Keratinocyte (primary cell): Measurements from ENCODE around the gene WDR70. TPM values are rescaled to one million over a fixed set of nuclear protein-coding genes. Genes with fewer than 3 reads are reported as not detected.
A peak's percentile ranks its signal among the peaks of the same experiment; 100 is the strongest.

Experiments used
- DNase-seq: peaks from one replicate; pipeline ENCODE4 v3.0.0-alpha.2; 2011; ENCODE audit warnings: low read depth, missing footprints, low spot score
- FAIRE-seq: peaks from 2 replicates; lab custom pipeline; 2011; peaks lifted over from hg19 to GRCh38; lab: Jason Lieb, UNC
- H2AFZ ChIP-seq: 2 replicates; pipeline ENCODE4 v1.6.0; 2012; ENCODE audit warnings: low read length, control low read depth, inconsistent platforms; ENCODE audit not compliant: control insufficient read depth
- H3K27ac ChIP-seq: 2 replicates; pipeline ENCODE4 v1.5.1; 2011; ENCODE audit warnings: low read length; ENCODE audit not compliant: control insufficient read depth, insufficient read depth
- H3K27me3 ChIP-seq: 3 replicates; pipeline ENCODE4 v1.6.0; 2011; ENCODE audit warnings: low read length; ENCODE audit not compliant: control insufficient read depth, insufficient read depth; ENCODE audit errors: extremely low read depth
- H3K36me3 ChIP-seq, 2 experiments: 2 replicates in 1 of 2; 3 replicates in 1 of 2; pipeline ENCODE4 v1.5.1; 2011; ENCODE audit warnings: low read length in 2 of 2, mild to moderate bottlenecking in 1 of 2; ENCODE audit not compliant: control insufficient read depth in 2 of 2, insufficient read depth in 2 of 2; ENCODE audit errors: extremely low read depth in 1 of 2
- H3K4me1 ChIP-seq: 3 replicates; pipeline ENCODE4 v1.5.1; 2011; ENCODE audit warnings: low read length; ENCODE audit not compliant: control insufficient read depth, insufficient read depth; ENCODE audit errors: extremely low read depth
- H3K4me2 ChIP-seq: 3 replicates; pipeline ENCODE4 v1.6.0; 2011; ENCODE audit warnings: low read depth, low read length; ENCODE audit not compliant: control insufficient read depth, insufficient read depth; ENCODE audit errors: extremely low read depth
- H3K4me3 ChIP-seq, 3 experiments: fragments of 200-600 bp in 1 of 3; sonication (generic) in 1 of 3; 2 replicates in 2 of 3; 3 replicates in 1 of 3; pipeline ENCODE4 v1.5.1; 2011 to 2016; ENCODE audit warnings: low read length in 3 of 3, mild to moderate bottlenecking in 3 of 3, control low read depth in 2 of 3, inconsistent platforms in 1 of 3, low read depth in 1 of 3, mixed read lengths in 1 of 3, mixed run types in 1 of 3, moderate library complexity in 1 of 3; ENCODE audit not compliant: control insufficient read depth in 2 of 3, insufficient read depth in 2 of 3; ENCODE audit errors: extremely low read depth in 1 of 3
- H3K79me2 ChIP-seq: 2 replicates; pipeline ENCODE4 v1.6.0; 2012; ENCODE audit warnings: low read length; ENCODE audit not compliant: control insufficient read depth, insufficient read depth
- H3K9ac ChIP-seq: 3 replicates; pipeline ENCODE4 v1.6.0; 2011; ENCODE audit warnings: low read length; ENCODE audit not compliant: control insufficient read depth, insufficient read depth; ENCODE audit errors: extremely low read depth
- H3K9me1 ChIP-seq: 3 replicates; pipeline ENCODE4 v1.6.0; 2011; ENCODE audit warnings: low read length; ENCODE audit not compliant: control insufficient read depth, insufficient read depth; ENCODE audit errors: extremely low read depth
- H3K9me3 ChIP-seq: 2 replicates; pipeline ENCODE4 v1.5.1; 2012; ENCODE audit warnings: low read depth, low read length; ENCODE audit not compliant: control insufficient read depth
- H4K20me1 ChIP-seq: 3 replicates; pipeline ENCODE4 v1.6.0; 2011; ENCODE audit warnings: low read length; ENCODE audit not compliant: control insufficient read depth, insufficient read depth; ENCODE audit errors: extremely low read depth
- CTCF ChIP-seq, 3 experiments: IDR thresholded peaks in 1 of 3; conservative IDR thresholded peaks in 1 of 3; optimal IDR thresholded peaks in 1 of 3; 2 replicates in 2 of 3; 3 replicates in 1 of 3; pipeline versions ENCODE3 to v1.5.1; 2011; ENCODE audit warnings: low read length in 3 of 3, mild to moderate bottlenecking in 3 of 3, moderate library complexity in 2 of 3, control low read depth in 1 of 3, inconsistent platforms in 1 of 3; ENCODE audit not compliant: insufficient read depth in 2 of 3; ENCODE audit errors: extremely low read depth in 1 of 3
- EZH2 ChIP-seq: IDR thresholded peaks from one replicate; pipeline ENCODE4 v1.6.1; 2012; ENCODE audit warnings: inconsistent platforms, mild to moderate bottlenecking, low read length, moderate library complexity
- dilution Hi-C: fragments of 300-500 bp; cut with MboI; formaldehyde crosslinking; loops from one replicate; pipeline ENCODE4 v1.7.0; 2020; ENCODE audit warnings: low sequenced_read_pairs; ENCODE audit not compliant: extremely low pct_ligation_motif_present
- polyA plus RNA-seq, 5 experiments: library from polyadenylated mRNA; depleted of rRNA in 3 of 5; stranded (reverse) in 3 of 5; stranded (forward) in 1 of 5; unstranded in 1 of 5; fragments of >200 nt; gene quantifications; 1 replicate in 1 of 5; 2 replicates in 3 of 5; 3 replicates in 1 of 5; pipeline versions ENCODE4 v1.2.1 to v1.2.3, GENCODE V29; 2011 to 2012; ENCODE audit warnings: missing spikeins in 2 of 5, low read depth in 1 of 5, low replicate concordance in 1 of 5

Gene WDR70
- polyA plus RNA-seq, 1 donor (not counting 4 experiments of a cell fraction or from before 2014, with no cell fraction given) = 25.1 TPM

- peaks cover 16% of the 10 kb centered on the region for H3K4me1 ChIP-seq
- H3K79me2 ChIP-seq = no peaks in the 10 kb centered on the region
- no peaks in the 10 kb centered on the region for H3K36me3 ChIP-seq
- H3K9ac ChIP-seq = no peak overlapping the region
- no peaks in the 10 kb centered on the region for H3K27me3 ChIP-seq
- no peaks in the 10 kb centered on the region for H3K9me1 ChIP-seq
- DNase-seq (no peak), FAIRE-seq (no peak)
- no peak for TF ChIP-seq EZH2
- no peak for TF ChIP-seq CTCF (optimal IDR thresholded peaks at IDR 0.05 in 1 of 3, IDR thresholded peaks at IDR 0.05 in 1 of 3, conservative IDR thresholded peaks at IDR 0.05 in 1 of 3; ENCODE audit: extremely low read depth in 1 of 3, insufficient read depth in 2 of 3, low read length in 3 of 3)
- H3K4me3 ChIP-seq = no peak overlapping the region
- dilution Hi-C loops = no loop called here
- no peak overlapping the region for H3K4me2 ChIP-seq
- H4K20me1 ChIP-seq = no peaks in the 10 kb centered on the region
- no peak overlapping the region for H2AFZ ChIP-seq
- no peaks in the 10 kb centered on the region for H3K9me3 ChIP-seq
- H3K27ac ChIP-seq = no peak overlapping the region
Measured at GRCh38 chr5:37694867-37695266, 315.7 kb downstream of the WDR70 start.

GRCh38 chr5:37695647-37696046 is 316.5 kb downstream of the WDR70 start:
- dilution Hi-C loops = no loop called here
- Histone ChIP-seq H3K9me3 (no peaks in the 10 kb centered on the region), H3K79me2 (no peaks in the 10 kb centered on the region), H3K9me1 (no peaks in the 10 kb centered on the region), H3K27me3 (no peaks in the 10 kb centered on the region), H3K27ac (peak overlapping the region; percentile 31), H3K4me1 (peaks cover 16% of the 10 kb centered on the region), H3K4me3 (no peak overlapping the region), H3K36me3 (no peaks in the 10 kb centered on the region), H3K9ac (no peak overlapping the region), H2AFZ (no peak overlapping the region), H3K4me2 (peak overlapping the region; percentile 22), H4K20me1 (no peaks in the 10 kb centered on the region)
- TF ChIP-seq EZH2 = no peak
- TF ChIP-seq CTCF (optimal IDR thresholded peaks at IDR 0.05 in 1 of 3, IDR thresholded peaks at IDR 0.05 in 1 of 3, conservative IDR thresholded peaks at IDR 0.05 in 1 of 3; ENCODE audit: extremely low read depth in 1 of 3, insufficient read depth in 2 of 3, low read length in 3 of 3) = no peak
- no peak for DNase-seq
- no peak for FAIRE-seq
